NCI-H2196 treated with DMSO at 0.1 percent for 48 hours (cell line): Measurements from ENCODE around the gene CEP104.
"Not testable (repeated sequence)": the region's sequence is repeated elsewhere in the genome, so short reads cannot be mapped to it uniquely, and the experiment has no call there.

Source experiments
- DNase-seq: peaks from one replicate; lab custom pipeline; 2025; ENCODE audit not compliant: unreplicated experiment; lab: John Stamatoyannopoulos, UW

Gene CEP104

DNA sequence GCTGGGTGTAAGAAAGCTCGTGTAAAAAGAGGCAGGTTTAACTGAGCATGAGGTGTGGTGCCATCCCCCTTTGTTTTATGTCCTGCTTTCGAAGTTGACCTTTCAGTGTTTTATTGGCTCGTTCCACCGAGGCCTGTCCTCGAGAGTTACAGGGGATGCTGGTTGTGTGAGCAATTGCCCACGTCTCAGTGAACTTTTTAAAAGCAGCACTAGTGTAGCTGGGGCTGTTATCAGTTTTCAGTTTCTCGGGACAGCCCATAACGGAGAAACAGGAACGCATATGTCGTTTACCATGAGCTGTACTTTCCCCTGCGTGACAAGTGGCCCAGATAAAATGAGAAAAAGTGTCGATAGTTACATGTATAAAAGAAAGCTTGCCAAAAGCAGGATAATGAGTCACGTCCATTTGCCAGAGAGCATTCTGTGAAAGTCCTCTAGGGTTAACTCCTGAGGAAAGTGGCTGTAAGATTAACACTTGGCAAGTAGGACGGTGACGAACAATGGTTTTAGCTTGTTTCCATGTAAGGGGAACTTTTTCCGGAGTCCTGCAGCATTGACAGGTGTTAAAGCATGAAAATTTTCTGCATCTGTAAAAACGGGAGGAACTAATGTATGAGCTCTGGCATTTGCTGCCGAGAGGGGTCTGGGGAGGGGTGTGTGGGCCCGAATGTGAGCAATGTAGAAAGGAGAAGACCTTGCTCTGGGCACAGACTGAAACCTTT lies 52.9 kb downstream of the CEP104 start:
- no peak for DNase-seq

DNA sequence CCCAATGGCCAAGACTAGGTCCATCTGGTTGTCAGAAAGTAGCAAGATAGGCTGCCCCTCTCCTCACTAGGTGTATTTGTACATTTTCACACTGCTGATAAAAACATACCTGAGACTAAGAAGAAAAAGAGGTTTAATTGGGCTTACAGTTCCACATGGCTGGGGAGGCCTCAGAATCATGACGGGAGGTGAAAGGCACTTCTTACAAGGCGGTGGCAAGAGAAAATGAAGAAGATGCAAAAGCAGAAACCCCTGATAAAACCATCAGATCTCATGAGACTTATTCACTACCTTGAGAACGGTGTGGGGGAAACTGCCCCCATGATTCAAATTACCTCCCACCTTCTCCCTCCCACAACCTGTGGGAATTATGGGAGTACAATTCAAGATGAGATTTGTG lies 56.2 kb downstream of the CEP104 start:
- not testable (repeated sequence) for DNase-seq

DNA sequence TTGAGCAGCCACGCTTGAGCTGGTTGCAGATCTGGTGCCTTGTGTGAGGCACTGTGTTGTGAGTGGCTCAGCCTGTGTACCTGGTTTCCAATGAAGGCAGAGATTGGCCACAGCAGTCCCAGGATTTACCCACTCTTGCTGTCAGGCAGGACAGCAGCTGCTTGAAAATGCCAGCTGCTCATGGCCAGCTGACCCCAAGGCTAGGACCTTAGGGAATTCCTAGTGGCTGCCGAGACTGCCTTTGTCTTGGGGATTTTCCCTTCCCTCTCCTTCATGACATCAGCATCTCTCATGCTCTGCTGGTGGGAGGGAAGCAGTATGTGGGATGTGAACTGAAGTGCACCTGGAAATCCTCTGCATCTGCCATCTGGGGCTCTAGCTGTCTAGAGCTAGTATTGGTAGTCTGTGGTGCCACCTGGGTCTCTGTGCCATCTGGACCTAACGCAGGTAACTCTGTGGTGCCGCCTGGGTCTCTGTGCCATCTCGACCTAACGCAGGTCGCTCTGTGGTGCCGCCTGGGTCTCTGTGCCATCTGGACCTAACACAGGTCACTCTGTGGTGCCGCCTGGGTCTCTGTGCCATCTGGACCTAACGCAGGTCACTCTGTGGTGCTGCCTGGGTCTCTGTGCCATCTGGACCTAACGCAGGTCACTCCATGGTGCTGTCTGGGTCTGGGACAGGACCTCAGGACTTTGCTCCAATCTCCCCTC lies 56.9 kb downstream of the CEP104 start:
- DNase-seq: peak; percentile 37

DNA sequence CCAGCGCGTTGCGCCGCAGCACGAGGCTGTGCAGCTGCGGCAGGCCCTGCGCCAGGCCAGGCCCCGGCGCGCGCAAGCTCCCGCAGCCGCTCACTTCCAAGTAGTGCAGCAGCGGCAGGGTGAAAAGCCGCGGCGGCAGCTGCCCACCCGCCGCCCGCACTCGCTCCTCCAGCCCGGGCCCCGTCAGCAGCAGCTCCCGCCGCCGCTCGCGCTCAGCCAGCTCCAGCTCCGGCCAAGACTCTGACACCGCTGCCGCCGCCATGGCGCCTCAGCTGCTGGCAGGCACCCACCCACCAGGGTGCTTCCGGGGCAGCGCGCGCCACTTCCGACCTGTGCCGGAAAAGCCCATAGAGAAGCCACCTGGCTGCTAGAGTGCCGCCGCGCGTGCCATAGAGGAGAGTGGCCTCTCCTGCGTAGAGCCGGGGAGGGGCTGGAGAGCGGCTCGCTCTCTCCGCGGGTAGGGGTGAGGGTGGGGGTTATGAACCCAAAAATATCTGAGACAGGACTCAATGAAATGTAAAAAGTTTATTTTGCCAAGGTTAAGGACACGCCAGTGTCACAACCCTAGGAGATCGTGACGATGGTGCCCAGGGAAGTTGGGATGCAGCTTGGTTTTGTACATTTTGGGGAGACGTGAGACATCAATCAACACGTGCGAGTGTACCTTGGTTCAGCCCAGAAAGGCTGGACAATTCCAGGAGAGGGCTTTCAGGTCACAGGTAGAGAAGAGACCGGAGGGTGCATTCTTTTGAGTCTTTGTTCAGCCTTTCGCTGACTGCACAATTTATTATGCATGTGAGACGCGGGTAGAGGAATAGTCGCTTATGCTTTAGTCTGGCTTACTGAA lies 60.6 kb downstream of the CEP104 start, which contains the start of gene LRRC47:
LRRC47 (minus strand) TSS at position 284 of the 847 bp plus-strand sequence; CDS start at position 262, 22 bp downstream.
- peak; percentile 88 for DNase-seq

DNA sequence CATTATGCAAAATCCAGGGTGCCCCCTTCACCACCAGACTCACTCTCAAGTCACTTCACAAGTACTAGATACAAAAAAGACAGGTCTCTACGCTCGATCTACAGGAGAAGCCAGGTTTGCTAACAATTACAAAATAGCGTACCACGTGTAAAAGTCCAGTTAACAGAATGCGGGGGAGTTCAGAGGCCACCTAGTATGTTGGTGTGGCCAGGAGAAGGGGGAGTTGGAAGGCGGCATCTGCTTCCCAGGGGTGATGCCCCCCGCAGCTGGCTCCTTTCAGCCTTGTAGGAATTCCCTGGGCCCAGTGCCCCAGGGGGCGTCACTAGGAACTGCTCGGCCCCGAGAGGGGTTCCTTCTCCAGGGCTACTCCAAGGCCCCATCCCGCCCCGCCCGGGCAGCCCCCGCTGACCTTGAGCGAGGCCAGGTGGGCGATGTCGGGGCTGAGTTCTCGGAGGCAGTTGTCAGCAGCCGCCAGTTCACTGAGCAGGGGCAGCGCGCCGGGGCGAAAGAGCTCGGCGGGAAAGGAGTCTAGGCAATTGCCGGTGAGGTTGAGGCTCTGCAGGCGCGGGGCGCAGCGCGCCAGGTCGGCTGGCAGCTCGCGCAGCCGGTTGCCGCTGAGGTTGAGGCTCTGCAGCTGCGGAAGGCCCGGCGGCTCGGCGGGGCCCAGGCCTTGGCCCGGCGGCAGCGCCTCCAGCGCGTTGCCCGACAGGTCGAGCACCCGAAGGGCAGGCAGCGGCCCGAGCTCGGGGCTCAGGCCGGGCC lies 61.4 kb downstream of the CEP104 start:
- no peak for DNase-seq

DNA sequence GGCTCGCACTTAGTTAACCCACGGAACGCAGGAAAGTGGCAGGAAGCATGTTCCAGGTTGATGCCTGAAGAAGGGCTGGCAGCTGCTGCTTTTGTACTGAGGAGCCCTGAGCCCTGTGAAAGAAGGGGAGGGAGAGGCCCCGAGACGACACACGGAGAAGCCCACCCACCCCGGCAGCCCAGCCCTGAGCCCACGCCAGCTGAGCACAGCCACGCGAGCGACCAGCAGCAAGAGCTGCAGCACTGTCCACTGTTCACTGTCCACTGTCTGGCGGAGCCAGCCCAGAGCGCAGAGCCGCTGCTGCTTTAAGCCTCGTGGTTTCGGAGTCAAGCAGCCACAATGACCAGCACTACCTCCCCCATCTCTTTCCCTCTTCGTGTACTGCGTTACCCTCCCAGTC lies 66.1 kb downstream of the CEP104 start:
- DNase-seq: no peak

DNA sequence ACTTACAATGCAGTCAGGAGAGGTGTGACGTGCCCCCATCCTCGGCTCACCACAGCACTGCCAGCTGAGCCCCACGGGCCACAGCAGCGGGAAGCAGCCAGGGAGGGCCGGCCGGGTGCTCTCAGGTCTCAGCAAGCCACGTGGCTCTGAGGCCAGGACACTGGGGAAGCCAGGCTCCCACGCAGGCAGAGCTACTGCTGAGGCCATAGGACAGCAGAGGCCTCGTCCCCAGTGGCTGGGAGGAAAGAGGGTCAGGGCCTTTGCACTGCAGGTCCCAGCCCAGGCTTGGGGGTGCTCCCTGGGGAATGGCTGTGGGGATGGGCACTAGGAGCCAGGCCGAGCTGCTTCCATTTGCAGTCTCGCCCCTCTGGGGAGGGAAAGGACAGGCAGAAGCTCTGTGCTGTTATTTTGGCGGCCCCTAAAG lies 66.5 kb downstream of the CEP104 start:
- no peak for DNase-seq

DNA sequence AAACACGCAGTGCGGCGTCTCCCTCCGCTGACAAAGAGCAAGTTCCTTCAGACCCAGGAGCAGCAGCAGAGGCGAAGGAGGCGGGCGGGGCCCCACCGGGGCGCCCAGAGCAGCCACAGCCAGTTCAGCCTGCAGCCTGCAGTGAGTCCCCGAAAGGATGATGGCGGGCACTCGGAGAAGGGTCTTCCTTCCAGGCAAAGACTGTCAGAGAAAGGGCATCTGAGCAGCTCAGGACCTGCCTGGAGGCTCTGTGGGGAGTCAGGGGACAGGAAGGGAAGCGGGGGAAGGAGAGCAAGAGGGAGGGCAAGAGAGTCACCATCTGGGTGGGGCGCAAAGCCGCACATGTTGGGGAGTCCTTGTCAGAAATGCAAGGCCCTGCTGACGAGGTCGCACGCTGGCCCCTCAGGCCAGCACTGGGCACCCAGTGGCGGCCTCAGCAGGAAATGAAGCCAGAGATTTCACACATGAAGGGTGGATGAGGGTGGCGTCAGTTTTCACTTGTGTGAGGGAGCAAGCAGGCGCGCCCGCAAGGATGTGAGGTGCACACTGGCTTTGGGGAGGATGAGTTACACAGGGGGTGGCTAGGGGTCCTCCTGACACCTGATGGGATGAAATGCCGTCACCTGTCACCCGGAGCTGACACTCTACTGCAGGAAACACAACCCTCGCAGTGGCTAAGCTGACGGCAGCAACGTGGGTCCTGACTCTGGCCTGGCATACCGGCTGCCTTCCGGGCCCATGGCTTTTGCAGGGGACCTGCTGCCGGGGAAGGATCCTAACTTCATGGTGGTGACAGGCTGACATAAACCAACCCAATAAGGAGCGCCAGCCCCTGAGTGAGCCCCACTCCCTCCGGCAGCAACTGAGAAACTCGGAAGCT lies 67.3 kb downstream of the CEP104 start:
- no peak for DNase-seq

DNA sequence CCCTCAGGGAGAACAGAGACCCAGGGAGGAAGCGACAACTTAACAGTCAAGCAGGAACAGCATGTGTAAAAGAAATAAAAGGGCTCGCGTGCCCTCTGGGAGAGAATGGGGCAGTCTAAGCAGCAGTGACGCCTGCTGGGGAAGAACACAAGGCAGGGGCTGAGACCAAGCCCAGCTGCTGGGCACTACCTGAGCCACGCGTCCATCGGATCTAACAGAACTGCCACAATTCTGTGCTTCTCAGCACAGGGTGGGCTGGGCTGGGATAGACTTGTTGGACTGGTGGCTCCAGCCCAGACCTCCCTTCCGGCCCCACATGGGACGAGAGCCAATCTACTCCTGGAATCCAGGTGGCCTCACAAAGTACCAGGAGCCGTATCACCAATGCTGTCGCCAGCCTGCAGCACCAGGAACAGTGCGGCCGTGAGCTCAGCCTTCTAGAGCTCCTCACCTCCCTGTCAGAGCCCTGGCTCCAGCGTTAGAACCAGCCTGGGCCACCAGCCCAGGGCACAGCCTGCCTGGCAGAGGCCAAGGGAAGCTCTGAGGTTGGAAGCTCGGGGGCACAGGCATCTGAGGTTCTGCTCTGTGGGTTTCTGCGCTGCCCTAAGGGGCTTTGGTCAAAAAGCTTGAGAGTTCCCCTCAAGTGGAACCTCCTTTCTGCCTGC lies 68.1 kb downstream of the CEP104 start:
- no peak for DNase-seq

DNA sequence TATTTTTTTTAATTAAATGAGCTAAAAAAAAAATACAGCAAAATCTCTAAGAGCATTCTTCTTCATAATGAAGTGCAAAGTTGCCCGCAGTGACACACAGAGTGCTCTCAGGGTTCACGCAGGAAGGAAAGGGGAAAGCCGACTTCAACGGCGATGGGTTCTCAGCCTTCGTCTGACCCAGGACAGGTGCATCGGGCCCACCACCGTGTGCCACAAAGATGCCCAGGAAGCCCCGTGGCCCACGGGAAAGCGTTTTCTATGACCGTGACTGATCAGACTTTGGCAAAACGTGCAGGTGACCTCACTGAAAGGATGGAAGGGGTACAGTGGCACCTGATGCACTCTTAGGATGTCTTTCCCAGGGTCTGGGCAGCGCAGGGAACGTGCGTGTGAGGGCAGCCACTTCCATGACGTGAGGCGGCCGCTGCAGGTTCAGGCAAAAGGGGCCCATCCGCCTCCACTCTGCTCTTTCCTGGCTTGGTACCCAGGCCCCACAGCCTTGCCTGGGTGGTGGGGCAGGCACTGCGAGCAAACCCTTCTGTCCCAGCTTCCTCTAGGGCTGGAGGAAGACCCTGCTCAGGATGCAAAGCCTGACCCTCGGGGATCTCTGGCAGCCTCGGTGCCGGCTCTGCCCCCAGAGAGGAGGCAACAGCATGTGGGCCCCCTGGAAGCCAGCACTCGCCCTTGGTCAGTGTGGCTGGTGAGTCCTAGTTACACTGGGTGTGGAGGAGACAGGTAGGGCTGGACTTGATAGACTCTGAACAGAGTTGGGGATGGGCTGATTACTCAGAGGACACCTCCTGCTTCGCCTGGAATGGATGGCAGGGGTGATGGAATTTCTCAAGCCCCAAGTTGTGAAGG lies 69.0 kb downstream of the CEP104 start:
- DNase-seq: no peak

DNA sequence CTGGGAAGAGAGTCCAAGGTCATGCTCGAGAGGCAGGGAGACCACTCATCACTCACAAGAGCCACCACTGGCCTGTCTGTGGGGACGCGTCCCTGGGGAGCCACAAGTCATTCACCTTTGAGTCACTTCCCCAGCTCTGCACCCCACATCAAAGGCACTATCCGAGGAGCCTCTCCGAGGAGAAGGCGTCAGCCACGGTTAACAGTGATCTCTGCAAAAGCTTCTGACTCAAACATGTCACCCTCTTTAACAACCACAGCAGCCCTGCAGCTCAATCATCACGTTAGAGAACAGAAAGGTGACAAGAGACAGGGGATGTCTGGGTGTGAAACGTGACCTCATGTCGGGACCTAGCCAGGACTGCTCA lies 69.7 kb downstream of the CEP104 start:
- no peak for DNase-seq

DNA sequence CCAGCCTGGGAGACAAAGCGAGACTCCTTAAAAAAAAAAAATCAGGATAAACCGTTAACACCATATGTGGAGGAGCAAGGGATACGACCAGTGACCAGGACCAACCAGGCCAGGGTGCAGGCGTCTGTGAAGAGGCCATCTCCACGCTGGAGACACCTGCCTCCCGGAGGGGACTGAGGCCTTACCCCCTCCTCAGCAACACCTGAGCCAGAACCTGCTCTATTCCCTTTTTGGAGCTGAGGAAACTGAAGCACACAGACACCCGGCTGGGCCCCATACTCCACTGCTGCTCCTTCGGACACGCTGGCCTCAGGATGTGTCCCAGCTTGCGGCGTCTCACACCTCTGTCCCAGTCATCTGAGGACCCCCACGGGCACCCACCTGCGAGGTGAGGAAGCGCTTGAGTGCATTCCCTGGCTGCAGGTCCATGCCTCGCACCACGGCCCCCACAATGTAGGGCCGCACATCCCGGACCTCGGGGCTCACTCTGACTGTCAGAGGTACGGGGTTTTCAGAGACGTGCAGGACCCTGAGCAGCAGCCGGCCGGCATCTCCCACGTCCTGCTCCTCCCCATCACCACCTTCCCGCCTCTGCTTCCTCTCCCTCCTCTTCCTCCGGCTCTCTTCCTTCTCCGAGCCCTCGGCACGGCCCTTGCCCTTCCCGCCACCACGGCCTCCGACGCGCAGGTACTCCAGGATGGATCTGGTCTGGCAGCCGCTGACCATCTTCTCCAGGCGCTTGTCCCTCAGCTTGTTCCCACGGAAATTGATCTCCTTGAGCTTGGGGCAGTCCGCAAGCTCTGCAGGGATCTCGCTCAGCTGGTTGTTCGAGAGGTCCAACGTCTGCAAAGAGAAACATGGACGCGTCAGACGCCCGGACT lies 70.3 kb downstream of the CEP104 start:
- DNase-seq: no peak

DNA sequence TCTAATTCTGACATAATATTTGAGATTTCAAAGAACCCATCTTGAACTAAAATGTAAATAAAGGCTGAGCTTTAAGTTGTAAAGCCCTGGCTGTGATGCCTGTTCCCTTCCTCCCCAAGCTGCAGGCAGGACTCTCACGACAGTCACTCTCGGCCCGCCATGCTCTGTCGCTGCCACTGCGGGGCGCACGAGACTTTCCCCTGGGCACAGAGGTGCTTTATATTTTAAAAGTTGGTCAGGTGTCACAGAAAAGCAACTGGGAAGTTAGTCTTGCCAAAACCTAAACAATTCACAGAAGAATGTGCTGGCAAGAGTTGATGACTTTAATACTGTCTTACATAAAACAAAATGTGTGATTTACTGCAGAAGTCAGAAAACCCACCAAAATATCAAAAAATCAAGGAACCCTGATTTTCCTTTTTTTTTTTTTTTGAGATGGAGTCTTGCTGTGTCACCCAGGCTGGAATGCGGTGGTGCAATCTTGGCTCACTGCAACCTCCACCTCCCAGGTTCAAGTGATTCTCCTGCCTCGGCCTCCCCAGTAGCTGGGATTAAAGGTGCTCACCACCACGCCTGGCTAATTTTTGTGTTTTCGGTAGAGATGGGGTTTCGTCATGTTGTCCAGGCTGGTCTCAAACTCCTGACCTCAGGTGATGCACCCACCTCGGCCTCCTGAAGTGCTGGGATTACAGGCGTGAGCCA lies 71.4 kb downstream of the CEP104 start:
- no peak for DNase-seq

DNA sequence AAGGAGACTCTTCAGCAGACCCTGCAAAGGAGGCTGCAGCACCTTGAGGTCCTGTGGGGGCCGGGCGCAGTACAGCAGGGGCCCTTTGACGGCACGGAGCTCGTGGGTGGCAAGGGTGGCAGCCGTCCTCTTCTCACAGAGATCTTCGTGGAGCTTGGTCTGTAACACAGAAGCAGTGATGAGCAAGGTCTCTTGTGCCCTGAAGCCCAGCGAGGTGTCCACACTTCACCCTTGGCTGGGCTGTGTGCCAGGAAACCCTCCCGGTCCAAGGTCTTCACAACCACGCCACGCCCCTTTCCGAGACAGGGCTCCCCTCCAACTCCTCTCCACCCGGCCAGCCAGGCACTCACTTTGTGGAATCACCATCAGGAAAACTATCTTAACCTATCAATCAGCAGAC lies 72.0 kb downstream of the CEP104 start:
- no peak for DNase-seq

DNA sequence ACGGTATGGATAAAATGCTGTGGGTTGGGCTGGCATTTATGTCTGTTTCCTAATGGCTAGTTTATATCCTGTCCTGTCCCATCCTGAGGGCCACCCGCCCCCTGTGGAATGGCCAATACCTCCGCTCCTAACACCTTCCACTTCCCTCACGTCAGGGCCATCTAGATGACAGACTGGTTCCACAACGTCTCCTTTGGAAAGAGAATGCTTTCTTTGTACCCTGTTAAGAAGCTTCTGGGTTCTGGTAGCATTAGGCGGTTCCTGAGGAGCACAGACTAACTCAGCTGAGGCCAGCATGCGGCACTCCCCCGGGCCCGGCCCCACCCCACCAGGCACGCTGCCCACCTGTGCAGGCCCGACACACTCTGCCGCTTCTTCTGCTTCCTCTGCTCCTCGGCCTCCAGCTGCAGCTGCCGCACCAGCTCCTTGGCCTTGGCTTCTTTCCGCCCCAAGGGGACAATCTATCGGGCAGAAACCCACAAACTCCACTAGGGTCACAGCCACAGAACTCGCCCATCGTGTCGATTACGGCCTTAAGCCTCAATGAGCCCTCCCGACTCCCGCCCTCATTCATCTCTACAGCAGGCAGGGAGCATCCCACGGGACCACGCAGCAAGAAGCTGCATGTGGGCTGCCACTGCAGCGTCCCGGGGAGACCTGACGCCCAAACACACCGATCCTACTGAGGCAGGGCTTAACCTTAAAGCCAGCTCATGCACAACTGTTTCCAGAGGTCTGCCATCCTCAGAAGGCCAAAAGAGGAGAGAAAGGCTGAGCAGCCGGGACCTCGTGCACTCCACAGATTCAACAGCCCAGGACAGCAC lies 73.1 kb downstream of the CEP104 start:
- no peak for DNase-seq

DNA sequence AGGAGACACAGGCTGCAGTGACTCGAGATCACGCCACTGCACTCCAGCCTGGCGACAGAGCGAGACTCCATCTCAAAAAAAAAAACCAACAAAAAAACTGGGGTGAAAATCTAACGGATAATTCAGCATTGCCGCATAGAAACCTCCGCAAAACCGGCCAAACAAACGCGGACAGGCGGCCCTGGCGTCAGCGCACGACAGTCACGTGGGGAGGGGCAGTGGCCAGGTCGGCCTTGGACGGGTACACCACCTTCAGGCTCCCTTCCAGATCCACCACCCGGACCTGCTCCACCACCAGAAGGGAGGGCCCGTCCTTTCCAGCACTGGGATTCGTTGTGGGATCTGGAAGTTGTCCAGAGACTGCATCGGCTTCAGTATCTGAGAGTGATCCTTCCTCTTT lies 76.1 kb downstream of the CEP104 start:
- DNase-seq: no peak
